ENCODE measurements around the gene HIP1.
"Not testable (repeated sequence)": the region's sequence is repeated elsewhere in the genome, so short reads cannot be mapped to it uniquely, and the experiment has no call there.

HIP1 gene

GRCh38 chr7:75639071-75639885, 99.5 kb downstream of the HIP1 start:
- peak; percentile 3 for DNase-seq

DNA sequence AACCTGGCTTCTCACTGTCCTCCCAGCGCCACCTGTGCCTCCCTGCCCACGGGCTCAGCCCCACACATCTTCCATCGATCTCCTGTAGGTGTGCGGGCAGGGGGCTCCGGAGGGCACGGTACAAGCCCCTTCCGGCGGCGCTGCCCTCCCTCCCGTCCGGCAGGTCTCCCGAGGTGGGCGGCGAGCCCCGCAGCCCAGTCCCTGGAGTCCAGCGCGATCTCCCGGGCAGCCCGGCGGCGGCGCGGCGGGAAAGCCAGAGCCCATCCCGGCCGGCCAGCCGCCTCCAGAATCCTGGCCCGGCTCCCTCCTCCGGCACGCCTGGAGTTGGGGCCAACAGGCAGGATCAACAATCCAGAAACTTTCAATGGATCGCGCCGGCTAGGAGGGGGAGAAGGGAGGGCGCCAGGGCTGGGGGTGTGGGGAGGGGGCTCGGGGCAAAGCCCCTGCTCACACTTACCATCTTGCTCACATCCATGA, 100.1 kb downstream of the HIP1 start:
- DNase-seq = no peak

DNA sequence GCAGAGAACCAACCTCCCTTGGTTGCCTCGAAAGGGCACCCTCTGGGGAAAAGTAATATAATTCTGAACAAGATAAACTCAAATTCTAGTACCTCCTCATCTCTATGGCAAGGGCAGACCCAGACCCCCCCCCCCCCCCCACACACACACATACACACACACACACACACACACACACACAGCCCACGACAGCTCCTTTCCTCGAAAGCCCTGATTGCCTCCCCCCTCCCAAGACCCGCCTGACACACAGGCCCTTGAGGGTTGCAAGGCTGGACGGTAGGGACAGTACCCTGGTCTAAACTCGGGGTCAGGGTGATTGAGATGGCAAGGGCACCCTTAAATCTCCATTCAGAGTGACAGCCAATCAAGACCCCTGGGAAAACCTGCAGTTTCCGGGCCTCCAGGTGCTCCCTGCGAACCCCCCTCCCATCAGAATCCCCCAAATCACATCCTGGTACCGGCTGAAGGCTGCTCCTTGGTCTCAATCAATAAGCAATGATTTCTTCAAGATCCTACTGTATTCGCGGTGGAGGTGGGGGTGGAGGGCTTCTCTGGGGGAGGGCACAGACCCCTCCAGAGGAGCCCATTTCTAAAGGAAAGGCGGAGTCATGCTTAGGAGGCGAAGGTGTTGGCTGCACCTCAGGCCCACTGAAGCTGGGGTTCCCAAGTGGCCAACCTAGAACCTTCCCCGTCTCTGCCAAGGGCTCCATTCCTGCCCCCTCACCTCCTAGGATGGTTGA, 100.7 kb downstream of the HIP1 start:
- DNase-seq = no peak

- DNase-seq = no peak
Observed at GRCh38 chr7:75635036-75635435, 103.7 kb downstream of the HIP1 start.

- not testable (repeated sequence) for DNase-seq
Observed at GRCh38 chr7:75632587-75632986, 106.2 kb downstream of the HIP1 start.

DNA sequence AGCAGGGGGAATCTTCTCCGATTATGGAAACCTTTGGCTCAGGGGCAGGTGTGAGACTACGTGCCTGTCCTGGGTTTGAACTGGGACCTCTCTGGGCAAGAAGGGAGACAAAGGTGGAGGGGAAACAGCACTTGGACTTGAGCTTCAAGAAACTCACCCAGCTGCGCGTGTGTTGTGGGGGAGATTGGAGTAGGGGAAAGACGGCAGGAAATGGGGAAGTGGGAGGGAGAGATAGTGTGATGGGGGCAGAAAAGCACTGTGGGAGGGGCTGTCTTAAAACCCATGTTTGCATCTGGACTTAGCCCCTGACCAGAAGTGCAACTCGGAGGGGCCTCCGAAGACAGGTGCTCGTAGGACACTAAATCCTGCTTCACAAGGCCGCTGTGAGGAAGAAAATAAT, 107.0 kb downstream of the HIP1 start:
- no peak for DNase-seq

GRCh38 chr7:75630549-75630948, 108.2 kb downstream of the HIP1 start:
- no peak for DNase-seq

DNA sequence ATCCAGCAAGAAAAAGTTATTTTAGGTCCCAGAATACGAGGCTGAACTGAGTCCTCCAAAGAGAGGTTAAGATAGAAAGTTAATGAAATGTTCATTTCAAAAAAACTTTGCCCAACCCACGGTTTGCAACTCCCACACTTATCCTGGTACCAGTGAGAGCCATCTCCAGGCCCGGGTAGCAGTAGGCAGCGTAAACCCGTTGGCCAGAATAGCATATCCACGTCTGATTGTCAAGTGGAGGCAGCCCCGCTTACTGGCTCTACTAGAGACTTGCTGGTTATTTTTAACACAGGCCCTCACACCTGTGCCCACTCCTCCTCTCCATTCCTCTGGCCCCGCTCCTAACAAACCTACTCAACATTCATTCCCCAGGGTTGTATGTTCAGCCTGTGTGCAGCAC, 109.7 kb downstream of the HIP1 start:
- no peak for DNase-seq

GRCh38 chr7:75628055-75628454, 110.7 kb downstream of the HIP1 start:
- no peak for DNase-seq

GRCh38 chr7:75626954-75627353, 111.8 kb downstream of the HIP1 start:
- DNase-seq = no peak

- no peak for DNase-seq
Observed at GRCh38 chr7:75625868-75626267, 112.9 kb downstream of the HIP1 start.

DNA sequence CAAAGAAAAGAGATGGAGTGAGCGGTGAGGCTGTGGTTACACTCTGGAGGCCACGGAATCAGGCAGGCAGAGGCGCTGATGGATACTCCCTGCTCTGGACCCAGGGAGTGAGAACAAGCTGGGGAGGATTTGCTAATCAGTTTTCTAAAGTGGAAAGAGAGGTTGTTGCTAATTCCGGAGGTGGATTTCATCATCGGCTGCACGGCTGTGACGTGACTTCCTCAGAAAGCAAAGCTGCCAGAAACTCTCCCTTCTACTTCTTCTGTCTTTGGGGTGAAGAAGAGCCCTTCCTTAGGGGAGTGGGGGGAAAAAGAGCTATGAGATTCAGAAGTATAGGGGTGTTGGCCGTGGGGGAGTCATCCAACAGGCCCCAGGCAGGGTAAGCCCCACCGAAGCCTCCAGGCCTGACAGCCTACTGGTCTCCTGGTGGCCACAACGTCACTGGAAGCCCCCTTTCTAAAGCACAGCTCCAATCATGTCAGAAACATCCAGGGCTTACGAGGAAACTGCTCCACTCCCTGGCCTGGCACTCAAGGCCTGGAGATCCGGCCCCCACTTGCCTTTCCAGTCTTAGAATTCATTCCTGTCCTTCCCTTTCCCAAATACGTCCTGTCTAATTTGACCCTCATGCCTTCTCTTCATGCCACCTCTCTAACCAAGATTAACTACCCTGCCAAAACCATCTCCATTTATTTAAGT, 114.5 kb downstream of the HIP1 start:
- DNase-seq = no peak

DNA sequence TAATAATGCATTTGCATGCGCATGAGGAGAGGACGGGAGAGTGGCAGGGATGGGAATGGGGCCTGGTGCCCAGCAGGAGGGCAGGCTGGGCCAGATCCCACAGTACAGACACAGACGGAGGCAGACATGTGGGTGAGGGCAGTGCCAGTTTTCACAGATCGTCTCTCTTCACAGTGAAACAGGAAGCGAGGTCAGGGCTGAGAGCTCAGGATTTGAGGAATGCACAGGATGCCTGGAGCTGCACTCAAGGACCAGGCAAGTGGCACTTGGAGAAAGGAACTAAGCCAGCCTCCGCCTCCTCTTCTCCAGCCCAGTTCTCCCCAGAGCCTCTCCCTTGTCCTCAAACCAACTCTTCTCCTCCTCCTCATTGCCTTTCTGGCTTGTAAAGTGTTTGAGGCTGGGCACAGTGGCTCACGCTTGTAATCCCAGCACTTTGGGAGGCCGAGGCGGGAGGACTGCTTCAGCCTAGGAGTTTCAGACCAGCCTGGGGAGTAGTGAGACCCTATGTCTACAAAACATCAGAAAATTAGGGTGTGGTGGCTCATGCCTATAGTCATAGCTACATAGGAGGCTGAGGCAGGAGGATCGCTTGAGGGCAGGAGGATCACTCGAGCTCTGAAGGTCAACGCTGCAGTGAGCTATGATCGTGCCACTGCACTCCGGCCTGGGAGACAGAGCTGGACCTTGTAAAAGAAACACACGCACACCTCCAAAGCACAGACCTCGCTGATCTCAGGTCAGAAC, 115.2 kb downstream of the HIP1 start:
- DNase-seq = no peak

- no peak for DNase-seq
Observed at GRCh38 chr7:75621124-75621523, 117.6 kb downstream of the HIP1 start.

DNA sequence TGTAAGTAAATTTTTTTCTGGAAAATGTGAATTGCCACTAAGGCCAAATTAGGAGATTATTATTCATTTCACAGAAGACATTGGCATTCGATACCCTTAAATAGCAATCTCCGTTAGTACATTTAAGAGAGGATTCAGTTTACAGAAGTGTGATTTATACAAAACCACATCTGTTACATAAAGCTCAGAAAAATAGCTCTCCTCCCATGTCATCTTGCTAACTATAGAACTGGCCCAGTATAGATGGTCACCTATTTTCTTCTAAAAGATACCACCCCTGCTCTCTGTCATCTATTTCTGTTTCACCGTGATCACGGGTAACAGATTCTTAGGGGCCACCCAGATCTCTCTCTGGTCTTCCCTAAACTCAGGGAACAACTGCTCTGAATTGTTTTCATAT, 119.1 kb downstream of the HIP1 start:
- DNase-seq = no peak

GRCh38 chr7:75617634-75618234, 121.0 kb downstream of the HIP1 start:
- peak; percentile 11 for DNase-seq

DNA sequence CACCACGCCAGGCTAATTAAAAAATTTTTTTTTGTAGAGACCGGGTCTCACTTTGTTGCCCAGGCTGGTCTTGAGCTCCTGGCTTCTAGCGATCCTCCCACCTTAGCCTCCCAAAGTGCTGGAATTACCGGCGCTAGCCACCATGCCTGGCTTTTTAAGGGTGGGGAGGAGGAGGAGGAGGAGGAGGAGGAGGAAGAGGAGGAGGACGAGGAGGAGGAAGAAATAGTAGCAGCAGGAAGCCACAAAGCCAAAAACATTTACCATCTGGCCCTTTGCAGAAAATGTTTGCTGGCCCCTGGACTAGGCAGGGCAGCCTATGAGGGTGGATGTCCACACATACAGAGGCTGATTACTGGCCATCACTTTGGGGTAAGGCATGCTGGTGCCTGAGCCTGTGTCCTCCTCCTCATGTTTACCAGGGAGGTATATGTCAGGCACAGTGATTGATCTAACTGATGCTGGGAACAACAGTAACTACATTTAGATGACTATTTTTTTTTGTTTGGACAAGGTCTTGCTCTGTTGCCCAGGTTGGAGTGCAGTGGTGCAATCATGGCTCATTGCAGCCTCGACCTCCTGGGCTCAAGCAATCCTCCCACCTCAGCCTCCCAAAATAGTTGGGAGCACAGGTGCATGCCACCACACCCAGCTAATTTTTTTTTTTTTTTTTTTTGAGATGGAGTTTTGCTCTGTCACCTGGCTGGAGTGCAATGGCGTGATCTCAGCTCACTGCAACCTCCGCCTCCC, 122.1 kb downstream of the HIP1 start:
- DNase-seq = no peak

DNA sequence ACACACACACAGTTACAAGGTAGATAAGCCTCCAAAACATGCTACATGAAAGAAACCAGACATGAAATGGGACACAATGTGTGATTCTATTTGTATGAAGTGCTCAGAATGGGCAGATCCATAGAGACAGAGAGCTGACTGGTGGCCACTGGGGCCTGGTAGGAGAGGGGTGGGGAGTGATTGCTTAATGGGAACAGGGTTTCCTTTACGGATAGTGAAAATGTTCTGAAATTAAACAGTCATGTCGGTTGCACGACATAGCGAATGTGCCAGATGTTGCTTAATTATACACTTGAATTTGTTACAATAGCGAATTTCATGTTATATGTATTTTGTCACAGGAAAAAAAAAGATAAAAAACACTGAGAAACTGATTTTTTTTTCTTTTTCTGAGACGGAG, 124.3 kb downstream of the HIP1 start:
- no peak for DNase-seq

- no peak for DNase-seq
Observed at GRCh38 chr7:75613351-75613750, 125.4 kb downstream of the HIP1 start.

GRCh38 chr7:75611557-75612178, 127.1 kb downstream of the HIP1 start:
- DNase-seq = no peak

GRCh38 chr7:75609416-75609815, 129.3 kb downstream of the HIP1 start:
- not testable (repeated sequence) for DNase-seq
